ENCODE data around the gene PCDHGB1.
A peak's percentile ranks its signal among the peaks of the same experiment; 100 is the strongest.
"Not testable (repeated sequence)": the region's sequence is repeated elsewhere in the genome, so short reads cannot be mapped to it uniquely, and the experiment has no call there.

Gene PCDHGB1

GRCh38 chr5:141346017-141346416 lies 3.9 kb upstream of the PCDHGB1 start:
- not testable (repeated sequence) for DNase-seq (ENCODE audit: low spot score)

GRCh38 chr5:141351591-141351990 lies 1.7 kb downstream of the PCDHGB1 start:
- no peak for DNase-seq (ENCODE audit: low spot score)

DNA sequence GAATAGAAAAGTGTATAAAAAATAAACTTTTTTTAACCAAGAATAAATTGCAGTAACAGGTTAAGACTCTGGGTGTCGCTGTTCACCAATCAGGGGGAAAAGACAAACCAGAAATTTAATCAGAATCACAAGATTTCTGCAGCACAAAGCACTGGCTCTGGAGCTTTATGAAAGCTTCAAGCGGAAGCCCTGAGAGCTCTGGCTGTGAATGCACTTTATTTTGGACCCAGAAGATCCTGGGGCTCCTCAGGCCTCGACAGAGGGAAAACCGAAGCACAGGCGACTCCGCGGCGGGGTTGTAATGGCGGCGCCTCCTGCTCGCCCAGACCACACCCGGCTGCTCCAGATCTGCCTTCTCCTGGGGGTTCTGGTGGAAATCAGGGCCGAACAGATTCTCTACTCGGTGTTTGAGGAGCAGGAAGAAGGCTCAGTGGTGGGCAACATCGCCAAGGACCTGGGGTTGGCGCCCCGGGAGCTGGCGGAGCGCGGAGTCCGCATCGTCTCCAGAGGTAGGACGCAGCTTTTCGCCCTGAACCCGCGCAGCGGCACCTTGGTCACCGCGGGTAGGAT lies 5.1 kb downstream of the PCDHGB1 start, which contains the start of gene PCDHGA4:
TSS of gene PCDHGA4 (plus strand) at position 122 of the 570 bp plus-strand sequence. CDS start at position 209, 87 bp downstream.
- DNase-seq (ENCODE audit: low spot score) = no peak

GRCh38 chr5:141355641-141356040 lies 5.7 kb downstream of the PCDHGB1 start:
- DNase-seq (ENCODE audit: low spot score) = no peak

GRCh38 chr5:141356133-141356532 lies 6.2 kb downstream of the PCDHGB1 start:
- DNase-seq (ENCODE audit: low spot score) = no peak

DNA sequence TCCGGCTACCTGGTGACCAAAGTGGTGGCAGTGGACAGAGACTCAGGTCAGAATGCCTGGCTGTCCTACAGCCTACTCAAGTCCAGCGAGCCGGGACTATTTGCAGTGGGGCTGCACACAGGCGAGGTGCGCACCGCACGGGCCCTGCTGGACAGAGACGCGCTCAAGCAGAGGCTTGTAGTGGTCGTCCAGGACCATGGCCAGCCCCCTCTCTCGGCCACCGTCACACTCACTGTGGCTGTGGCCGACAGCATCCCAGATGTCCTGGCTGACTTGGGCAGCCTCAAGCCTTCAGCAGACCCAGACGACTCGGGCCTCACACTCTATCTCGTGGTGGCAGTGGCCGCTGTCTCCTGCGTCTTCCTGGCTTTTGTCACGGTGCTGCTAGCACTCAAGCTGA lies 7.1 kb downstream of the PCDHGB1 start:
- no peak for DNase-seq (ENCODE audit: low spot score)

GRCh38 chr5:141359790-141360426 lies 10.0 kb downstream of the PCDHGB1 start, which contains the start of gene PCDHGB2:
Gene PCDHGB2, plus strand, starts transcription at chr5:141359994. Its CDS starts 142 bp downstream, at chr5:141360136.
- DNase-seq (ENCODE audit: low spot score) = peak; percentile 27

GRCh38 chr5:141360685-141361084 lies 10.8 kb downstream of the PCDHGB1 start:
- DNase-seq (ENCODE audit: low spot score) = no peak

GRCh38 chr5:141362719-141363118 lies 12.8 kb downstream of the PCDHGB1 start:
- DNase-seq (ENCODE audit: low spot score) = no peak

- peak; percentile 54 for DNase-seq (ENCODE audit: low spot score)
Measured at GRCh38 chr5:141363952-141364660, 14.2 kb downstream of the PCDHGB1 start, which contains the start of gene PCDHGA5. Gene PCDHGA5, plus strand, starts transcription at chr5:141364162. Its CDS starts 169 bp downstream, at chr5:141364331.

DNA sequence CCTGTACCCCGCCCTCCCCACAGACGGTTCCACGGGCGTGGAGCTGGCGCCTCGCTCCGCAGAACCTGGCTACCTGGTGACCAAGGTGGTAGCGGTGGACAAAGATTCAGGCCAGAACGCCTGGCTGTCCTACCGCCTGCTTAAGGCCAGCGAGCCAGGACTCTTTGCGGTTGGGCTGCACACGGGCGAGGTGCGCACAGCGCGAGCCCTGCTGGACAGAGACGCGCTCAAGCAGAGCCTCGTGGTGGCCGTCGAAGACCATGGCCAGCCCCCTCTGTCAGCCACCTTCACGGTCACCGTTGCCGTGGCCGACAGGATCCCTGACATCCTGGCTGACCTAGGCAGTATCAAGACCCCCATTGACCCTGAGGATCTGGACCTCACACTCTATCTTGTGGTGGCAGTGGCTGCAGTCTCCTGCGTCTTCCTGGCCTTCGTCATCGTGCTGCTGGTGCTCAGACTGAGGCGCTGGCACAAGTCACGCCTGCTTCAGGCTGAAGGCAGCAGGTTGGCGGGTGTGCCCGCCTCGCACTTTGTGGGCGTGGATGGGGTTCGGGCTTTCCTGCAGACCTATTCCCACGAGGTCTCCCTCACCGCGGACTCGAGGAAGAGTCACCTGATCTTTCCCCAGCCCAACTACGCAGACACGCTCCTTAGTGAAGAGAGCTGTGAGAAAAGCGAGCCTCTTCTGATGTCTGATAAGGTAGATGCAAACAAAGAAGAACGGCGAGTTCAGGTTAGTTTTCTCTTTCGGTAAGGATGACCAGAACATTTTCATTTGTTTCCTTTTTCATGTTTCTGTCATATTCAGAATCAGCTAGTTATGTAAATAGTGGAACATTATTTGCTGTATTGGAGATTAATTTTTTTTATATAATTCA lies 16.4 kb downstream of the PCDHGB1 start:
- no peak for DNase-seq (ENCODE audit: low spot score)

GRCh38 chr5:141369994-141370848 lies 20.3 kb downstream of the PCDHGB1 start, which contains the start of gene PCDHGB3:
Gene PCDHGB3, plus strand, starts transcription at chr5:141370242. Its CDS starts 153 bp downstream, at chr5:141370395.
- DNase-seq (ENCODE audit: low spot score) = peak; percentile 81

GRCh38 chr5:141371572-141372475 lies 21.9 kb downstream of the PCDHGB1 start:
- DNase-seq (ENCODE audit: low spot score) = no peak

GRCh38 chr5:141373673-141374317 lies 23.9 kb downstream of the PCDHGB1 start, which contains the start of gene PCDHGA6:
Gene PCDHGA6, plus strand, starts transcription at chr5:141373891. Its CDS starts 193 bp downstream, at chr5:141374084.
- DNase-seq (ENCODE audit: low spot score) = peak; percentile 29

DNA sequence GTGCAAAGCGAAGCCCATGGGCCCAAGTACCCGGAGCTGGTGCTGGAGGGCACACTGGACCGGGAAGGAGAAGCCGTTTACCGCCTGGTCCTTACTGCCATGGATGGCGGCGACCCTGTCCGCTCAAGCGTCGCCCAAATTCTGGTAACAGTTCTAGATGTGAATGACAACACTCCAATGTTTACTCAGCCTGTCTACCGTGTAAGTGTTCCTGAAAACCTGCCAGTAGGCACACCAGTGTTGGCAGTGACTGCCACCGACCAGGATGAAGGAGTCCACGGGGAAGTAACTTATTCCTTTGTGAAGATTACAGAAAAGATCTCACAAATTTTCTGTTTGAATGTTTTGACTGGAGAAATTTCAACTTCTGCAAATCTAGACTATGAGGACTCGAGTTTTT lies 24.7 kb downstream of the PCDHGB1 start:
- DNase-seq (ENCODE audit: low spot score) = no peak

GRCh38 chr5:141375444-141376155 lies 25.7 kb downstream of the PCDHGB1 start:
- not testable (repeated sequence) for DNase-seq (ENCODE audit: low spot score)

GRCh38 chr5:141382469-141383294 lies 32.8 kb downstream of the PCDHGB1 start, which contains the start of gene PCDHGA7:
Gene PCDHGA7, plus strand, starts transcription at chr5:141382742. Its CDS starts 158 bp downstream, at chr5:141382900.
- DNase-seq (ENCODE audit: low spot score) = peak; percentile 46

All from AG20443 (cell line).